ENCODE measurements around the gene CRYL1. TPM values are rescaled to one million over a fixed set of nuclear protein-coding genes. Genes with fewer than 3 reads are reported as not detected.

Gene CRYL1
- total RNA-seq, 5 donors from 2014 or later (not counting 1 experiment from before 2014, with no cell fraction given) = 12.3 to 21.5 (median 17.9) TPM

DNA sequence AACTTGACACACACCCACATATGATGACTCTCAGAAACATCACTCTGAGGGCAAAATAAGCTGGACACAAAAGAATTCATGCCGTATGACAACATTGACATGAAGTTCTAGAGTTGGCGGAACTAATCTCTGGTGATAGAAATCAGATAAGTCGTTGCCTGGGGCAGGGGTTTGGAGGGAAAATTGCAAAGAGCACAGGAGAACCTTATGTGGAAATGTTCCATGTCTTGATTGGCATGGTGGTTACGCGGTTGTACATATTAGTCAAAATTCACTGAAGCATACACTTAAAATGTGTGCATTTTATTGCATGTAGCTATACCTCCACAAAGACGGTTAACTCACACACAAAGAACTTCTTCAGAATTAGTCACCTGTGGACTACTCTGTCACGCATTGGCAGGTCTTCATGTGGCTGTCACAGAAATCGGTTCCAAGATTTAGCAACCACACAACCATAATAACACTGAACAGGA lies 155.7 kb downstream of the CRYL1 start:
- Mint-ChIP-seq H3K9me3 (no peaks in the 10 kb centered on the region), H3K27ac (no peak overlapping the region), H3K36me3 (no peaks in the 10 kb centered on the region), H3K4me1 (no peaks in the 10 kb centered on the region), H3K4me3 (no peak overlapping the region), H3K27me3 (peaks cover 11 to 14% of the 10 kb centered on the region in 2 donors)
- H3K27me3 ChIP-seq (replicated peaks in 1 of 2; ENCODE audit: control insufficient read depth in 2 of 2, extremely low read depth in 1 of 2, insufficient read depth in 2 of 2, low read length in 1 of 2) = peaks cover 0 to 7% of the 10 kb centered on the region in 2 experiments
- no peaks in the 10 kb centered on the region for H3K4me1 ChIP-seq (ENCODE audit: control insufficient read depth in 1 of 2, extremely low read depth in 1 of 2, insufficient read depth in 2 of 2, low read length in 2 of 2)
- 89% methylated on average over 2 of the region's 8 CpGs for WGBS (ENCODE audit: insufficient coverage)
- no peak overlapping the region for H3K4me3 ChIP-seq (ENCODE audit: control insufficient read depth in 1 of 2, extremely low read depth in 1 of 2, low read length in 1 of 2)
- ATAC-seq (replicated peaks in 1 of 4) = no peak
- no peak overlapping the region for H3K27ac ChIP-seq (ENCODE audit: low read length)
- no peaks in the 10 kb centered on the region for H3K9me3 ChIP-seq
- DNase-seq = no peak
- H3K36me3 ChIP-seq (ENCODE audit: control insufficient read depth in 2 of 2, extremely low read depth in 1 of 2, insufficient read depth in 1 of 2, low read length in 1 of 2) = no peaks in the 10 kb centered on the region
- POLR2A ChIA-PET = no interaction called here
- CTCF ChIA-PET = interaction anchor here in 1 of 2 donors (0.6 kb wide), 1 partner anchor 65 kb away, joined by 3 read pairs; no protein-coding TSS in a partner anchor

GRCh38 chr13:20366056-20366455 lies 159.6 kb downstream of the CRYL1 start:
- Mint-ChIP-seq H3K36me3 (no peaks in the 10 kb centered on the region), H3K4me1 (no peaks in the 10 kb centered on the region), H3K27me3 (peaks cover 11 to 15% of the 10 kb centered on the region in 2 donors), H3K27ac (no peak overlapping the region), H3K9me3 (no peaks in the 10 kb centered on the region), H3K4me3 (no peak overlapping the region)
- peaks cover 0 to 7% of the 10 kb centered on the region in 2 experiments for H3K4me1 ChIP-seq (ENCODE audit: control insufficient read depth in 1 of 2, extremely low read depth in 1 of 2, insufficient read depth in 2 of 2, low read length in 2 of 2)
- ATAC-seq (replicated peaks in 1 of 4) = no peak
- no peaks in the 10 kb centered on the region for H3K36me3 ChIP-seq (ENCODE audit: control insufficient read depth in 2 of 2, extremely low read depth in 1 of 2, insufficient read depth in 1 of 2, low read length in 1 of 2)
- H3K27me3 ChIP-seq (replicated peaks in 1 of 2; ENCODE audit: control insufficient read depth in 2 of 2, extremely low read depth in 1 of 2, insufficient read depth in 2 of 2, low read length in 1 of 2) = peaks cover 0 to 20% of the 10 kb centered on the region in 2 experiments
- no peak overlapping the region for H3K4me3 ChIP-seq (ENCODE audit: control insufficient read depth in 1 of 2, extremely low read depth in 1 of 2, low read length in 1 of 2)
- CTCF ChIA-PET = no interaction called here
- DNase-seq = no peak
- POLR2A ChIA-PET = no interaction called here
- H3K9me3 ChIP-seq = no peaks in the 10 kb centered on the region
- 92% methylated on average over 4 of the region's 8 CpGs for WGBS (ENCODE audit: insufficient coverage)
- no peak overlapping the region for H3K27ac ChIP-seq (ENCODE audit: low read length)

- Mint-ChIP-seq H3K27ac (no peak overlapping the region), H3K9me3 (no peaks in the 10 kb centered on the region), H3K27me3 (peaks cover 2 to 5% of the 10 kb centered on the region in 2 donors), H3K36me3 (no peaks in the 10 kb centered on the region), H3K4me3 (no peak overlapping the region), H3K4me1 (no peaks in the 10 kb centered on the region)
- DNase-seq = no peak
- Histone ChIP-seq H3K4me3 (ENCODE audit: control insufficient read depth in 1 of 2, extremely low read depth in 1 of 2, low read length in 1 of 2) (no peak overlapping the region), H3K27ac (ENCODE audit: low read length) (no peak overlapping the region), H3K4me1 (ENCODE audit: control insufficient read depth in 1 of 2, extremely low read depth in 1 of 2, insufficient read depth in 2 of 2, low read length in 2 of 2) (peaks cover 0 to 7% of the 10 kb centered on the region in 2 experiments), H3K9me3 (no peaks in the 10 kb centered on the region), H3K27me3 (replicated peaks in 1 of 2; ENCODE audit: control insufficient read depth in 2 of 2, extremely low read depth in 1 of 2, insufficient read depth in 2 of 2, low read length in 1 of 2) (peaks cover 0 to 18% of the 10 kb centered on the region in 2 experiments), H3K36me3 (ENCODE audit: control insufficient read depth in 2 of 2, extremely low read depth in 1 of 2, insufficient read depth in 1 of 2, low read length in 1 of 2) (no peaks in the 10 kb centered on the region)
- ATAC-seq (replicated peaks in 1 of 4) = no peak
- WGBS (ENCODE audit: insufficient coverage) = 78% methylated on average over 6 of the region's 7 CpGs
- POLR2A ChIA-PET = no interaction called here
- CTCF ChIA-PET = no interaction called here
Measured at GRCh38 chr13:20363603-20364002, 162.1 kb downstream of the CRYL1 start.

DNA sequence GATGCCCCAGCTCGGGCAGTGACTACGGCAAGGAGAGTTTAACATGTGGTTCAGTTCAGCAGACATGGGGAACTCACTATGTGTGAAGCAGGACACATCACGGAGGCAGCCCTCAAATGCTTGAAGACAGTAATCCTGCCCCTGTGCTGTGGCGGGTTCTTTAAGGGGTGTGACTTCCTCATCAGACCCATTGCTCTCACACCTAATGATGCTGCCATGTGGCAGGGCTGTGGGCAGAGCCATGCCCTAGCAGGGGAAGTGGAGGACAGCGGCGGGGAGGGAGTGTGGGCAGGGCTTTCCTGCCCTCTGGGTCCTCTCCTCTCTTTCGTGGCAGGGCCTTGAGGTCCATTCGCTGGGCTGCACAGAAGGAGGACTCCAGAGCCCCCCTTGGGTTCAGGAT lies 162.5 kb downstream of the CRYL1 start:
- no peaks in the 10 kb centered on the region for H3K9me3 Mint-ChIP-seq
- no peaks in the 10 kb centered on the region for H3K4me1 Mint-ChIP-seq
- no peak overlapping the region for H3K4me3 Mint-ChIP-seq
- Histone ChIP-seq H3K4me3 (ENCODE audit: control insufficient read depth in 1 of 2, extremely low read depth in 1 of 2, low read length in 1 of 2) (no peak overlapping the region), H3K36me3 (ENCODE audit: control insufficient read depth in 2 of 2, extremely low read depth in 1 of 2, insufficient read depth in 1 of 2, low read length in 1 of 2) (no peaks in the 10 kb centered on the region), H3K27ac (ENCODE audit: low read length) (no peak overlapping the region), H3K4me1 (ENCODE audit: control insufficient read depth in 1 of 2, extremely low read depth in 1 of 2, insufficient read depth in 2 of 2, low read length in 2 of 2) (peaks cover 0 to 7% of the 10 kb centered on the region in 2 experiments), H3K27me3 (replicated peaks in 1 of 2; ENCODE audit: control insufficient read depth in 2 of 2, extremely low read depth in 1 of 2, insufficient read depth in 2 of 2, low read length in 1 of 2) (peaks cover 0 to 20% of the 10 kb centered on the region in 2 experiments), H3K9me3 (no peaks in the 10 kb centered on the region)
- WGBS (ENCODE audit: insufficient coverage) = 60% methylated on average over 7 of the region's 8 CpGs
- H3K27me3 Mint-ChIP-seq = peaks cover 0 to 5% of the 10 kb centered on the region in 2 donors
- POLR2A ChIA-PET = no interaction called here
- H3K36me3 Mint-ChIP-seq = no peaks in the 10 kb centered on the region
- no peak for ATAC-seq (replicated peaks in 1 of 4)
- CTCF ChIA-PET = no interaction called here
- DNase-seq = peak in 1 of 35 experiments; percentile 8
- no peak overlapping the region for H3K27ac Mint-ChIP-seq

GRCh38 chr13:20362484-20363041 lies 163.1 kb downstream of the CRYL1 start:
- DNase-seq (no peak), ATAC-seq (replicated peaks in 1 of 4) (no peak)
- WGBS (ENCODE audit: insufficient coverage) = 68% methylated on average over 16 of the region's 17 CpGs
- Mint-ChIP-seq H3K36me3 (no peaks in the 10 kb centered on the region), H3K27ac (no peak overlapping the region), H3K27me3 (peaks cover 0 to 5% of the 10 kb centered on the region in 2 donors), H3K4me3 (no peak overlapping the region), H3K9me3 (no peaks in the 10 kb centered on the region), H3K4me1 (no peaks in the 10 kb centered on the region)
- POLR2A ChIA-PET = interaction anchor here in 1 of 2 donors (0.6 kb wide), 1 partner anchor 8 kb away, joined by 3 read pairs; no protein-coding TSS in a partner anchor
- Histone ChIP-seq H3K4me3 (ENCODE audit: control insufficient read depth in 1 of 2, extremely low read depth in 1 of 2, low read length in 1 of 2) (no peak overlapping the region), H3K4me1 (ENCODE audit: control insufficient read depth in 1 of 2, extremely low read depth in 1 of 2, insufficient read depth in 2 of 2, low read length in 2 of 2) (peaks cover 0 to 7% of the 10 kb centered on the region in 2 experiments), H3K27ac (ENCODE audit: low read length) (no peak overlapping the region), H3K27me3 (replicated peaks in 1 of 2; ENCODE audit: control insufficient read depth in 2 of 2, extremely low read depth in 1 of 2, insufficient read depth in 2 of 2, low read length in 1 of 2) (peaks cover 0 to 20% of the 10 kb centered on the region in 2 experiments), H3K36me3 (ENCODE audit: control insufficient read depth in 2 of 2, extremely low read depth in 1 of 2, insufficient read depth in 1 of 2, low read length in 1 of 2) (no peaks in the 10 kb centered on the region), H3K9me3 (no peaks in the 10 kb centered on the region)
- CTCF ChIA-PET = interaction anchor here in 1 of 2 donors (0.6 kb wide), 1 partner anchor 290 kb away, joined by 3 read pairs; no protein-coding TSS in a partner anchor

DNA sequence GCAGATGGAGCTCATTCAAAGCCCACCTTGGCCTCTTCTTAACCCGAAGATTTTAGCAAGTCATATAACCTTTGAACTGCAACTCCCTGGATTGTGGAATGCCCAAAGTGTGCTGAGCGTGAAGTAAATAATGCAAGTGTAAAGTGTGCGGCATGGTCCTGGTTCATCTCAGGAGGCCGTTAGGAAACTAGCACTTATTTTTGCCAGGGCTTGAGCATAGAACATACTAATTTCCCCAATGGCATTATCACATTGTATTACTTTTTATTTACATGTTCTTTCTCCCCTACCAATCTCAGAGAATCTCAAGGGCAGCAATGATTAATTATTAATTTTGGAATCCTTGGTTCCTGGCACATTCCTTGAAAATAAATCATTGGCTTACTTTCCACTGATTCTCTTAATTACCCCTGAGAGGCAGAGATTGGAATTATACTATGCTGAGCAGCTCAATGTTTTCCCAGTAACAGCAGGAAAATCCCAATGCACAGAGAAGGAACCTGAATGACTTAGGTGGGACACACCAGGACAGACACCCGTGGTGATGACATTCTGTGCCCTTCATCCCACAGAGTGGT lies 164.7 kb downstream of the CRYL1 start:
- Histone ChIP-seq H3K27ac (ENCODE audit: low read length) (no peak overlapping the region), H3K9me3 (no peaks in the 10 kb centered on the region), H3K36me3 (ENCODE audit: control insufficient read depth in 2 of 2, extremely low read depth in 1 of 2, insufficient read depth in 1 of 2, low read length in 1 of 2) (no peaks in the 10 kb centered on the region), H3K4me1 (ENCODE audit: control insufficient read depth in 1 of 2, extremely low read depth in 1 of 2, insufficient read depth in 2 of 2, low read length in 2 of 2) (peaks cover 0 to 7% of the 10 kb centered on the region in 2 experiments), H3K27me3 (replicated peaks in 1 of 2; ENCODE audit: control insufficient read depth in 2 of 2, extremely low read depth in 1 of 2, insufficient read depth in 2 of 2, low read length in 1 of 2) (peaks cover 0 to 16% of the 10 kb centered on the region in 2 experiments), H3K4me3 (ENCODE audit: control insufficient read depth in 1 of 2, extremely low read depth in 1 of 2, low read length in 1 of 2) (no peak overlapping the region)
- Mint-ChIP-seq H3K4me1 (no peaks in the 10 kb centered on the region), H3K27ac (no peak overlapping the region), H3K36me3 (no peaks in the 10 kb centered on the region), H3K4me3 (no peak overlapping the region), H3K27me3 (peaks cover 0 to 5% of the 10 kb centered on the region in 2 donors), H3K9me3 (no peaks in the 10 kb centered on the region)
- no peak for DNase-seq
- CTCF ChIA-PET = no interaction called here
- POLR2A ChIA-PET = no interaction called here
- no peak for ATAC-seq (replicated peaks in 1 of 4)
- 84% methylated on average over 4 of the region's 5 CpGs for WGBS (ENCODE audit: insufficient coverage)

All from T-cell (primary cell).